ENCODE measurements around the gene CWC25. TPM values are rescaled to one million over a fixed set of nuclear protein-coding genes. Genes with fewer than 3 reads are reported as not detected.

The CWC25 gene
- total and polyA plus RNA-seq, 2 of the 13 experiments (the other 11 are each of a cell fraction or from before 2014, with no cell fraction given), result 15.6 to 22.7 TPM

DNA sequence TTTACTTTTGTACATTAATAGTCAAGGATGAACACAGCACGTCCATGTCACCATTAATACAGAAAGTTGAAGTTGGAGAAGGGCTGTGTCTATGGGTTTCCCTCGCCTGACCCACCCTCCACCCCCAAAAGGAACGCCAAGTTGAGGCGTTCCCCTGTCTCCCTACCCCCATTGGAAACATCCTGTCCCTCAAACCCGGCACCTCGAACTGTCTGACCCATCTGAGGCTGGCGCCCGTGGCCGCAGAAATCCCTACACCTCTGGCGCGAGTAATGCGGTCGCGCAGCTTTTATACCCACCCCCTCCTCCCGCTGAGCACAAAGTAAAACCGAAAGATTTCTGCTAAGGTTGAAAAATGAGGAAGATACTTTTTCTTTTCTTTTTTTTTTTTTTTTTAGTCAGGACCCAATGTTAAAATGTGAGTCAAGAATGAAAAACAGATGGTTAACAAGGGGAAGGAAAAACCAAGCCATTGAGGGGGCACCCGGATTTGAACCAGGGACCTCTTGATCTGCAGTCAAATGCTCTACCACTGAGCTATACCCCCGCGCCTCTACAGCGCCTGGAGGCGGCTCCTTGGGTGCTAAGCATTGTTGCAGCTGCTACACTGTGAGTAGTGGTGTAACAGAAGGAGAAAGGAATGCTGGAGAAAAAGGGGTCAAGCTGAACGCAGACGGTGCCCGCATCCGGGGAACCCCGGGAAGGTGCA is 43.9 kb upstream of the CWC25 start (continued):
- TF ChIP-seq HDAC6 (IDR thresholded peaks at IDR 0.05; ENCODE audit: low read depth, low read length) (peak; percentile 65; the same call in 1 of the 2 replicates), PHF8 (CRISPR knock-in tag; IDR thresholded peaks at IDR 0.05) (no peak), ZNF451 (CRISPR knock-in tag; IDR thresholded peaks at IDR 0.05) (no peak), KLF12 (CRISPR knock-in tag; IDR thresholded peaks at IDR 0.05; ENCODE audit: borderline replicate concordance) (0 out of 2 replicates have a peak, but pooled peaks have one; percentile 8), MTF1 (CRISPR knock-in tag; IDR thresholded peaks at IDR 0.05) (0 out of 2 replicates have a peak, but pooled peaks have one; percentile 46), ZNF251 (CRISPR knock-in tag; IDR thresholded peaks at IDR 0.05) (no peak), ZFP36L1 (CRISPR knock-in tag; IDR thresholded peaks at IDR 0.05) (0 out of 2 replicates have a peak, but pooled peaks have one; percentile 20), TCF12 (IDR thresholded peaks at IDR 0.05) (no peak), TCF12 (CRISPR knock-in tag; IDR thresholded peaks at IDR 0.05) (no peak), GTF3A (CRISPR knock-in tag; conservative IDR thresholded peaks at IDR 0.05) (peak; percentile 97; the same call in 1 of the 2 replicates), NFRKB (IDR thresholded peaks at IDR 0.05) (no peak), ZNF652 (CRISPR knock-in tag; IDR thresholded peaks at IDR 0.05; ENCODE audit: borderline replicate concordance, low read depth) (0 out of 2 replicates have a peak, but pooled peaks have one; percentile 30), ZNF121 (CRISPR knock-in tag; IDR thresholded peaks at IDR 0.05) (no peak; the same call in 1 of the 2 replicates), ZNF17 (CRISPR knock-in tag; IDR thresholded peaks at IDR 0.05) (no peak), FOXO1 (CRISPR knock-in tag; IDR thresholded peaks at IDR 0.05) (no peak; the same call in 1 of the 2 replicates), RXRA (CRISPR knock-in tag; IDR thresholded peaks at IDR 0.05) (peak; percentile 56; the same call in 1 of the 2 replicates), REPIN1 (CRISPR knock-in tag; IDR thresholded peaks at IDR 0.05; ENCODE audit: borderline replicate concordance, low read depth) (peak; percentile 79; the same call in 1 of the 2 replicates), EP300 (IDR thresholded peaks at IDR 0.05; ENCODE audit: low read depth in 2 of 2, low read length in 2 of 2) (peak in 1 of 2 experiments; percentile 35; a peak in 1 of 4 replicates), EP300 (CRISPR knock-in tag; IDR thresholded peaks at IDR 0.05; ENCODE audit: borderline replicate concordance) (no peak), MATR3 (CRISPR knock-in tag; IDR thresholded peaks at IDR 0.05) (no peak)
- TF ChIP-seq, protein P1, sequence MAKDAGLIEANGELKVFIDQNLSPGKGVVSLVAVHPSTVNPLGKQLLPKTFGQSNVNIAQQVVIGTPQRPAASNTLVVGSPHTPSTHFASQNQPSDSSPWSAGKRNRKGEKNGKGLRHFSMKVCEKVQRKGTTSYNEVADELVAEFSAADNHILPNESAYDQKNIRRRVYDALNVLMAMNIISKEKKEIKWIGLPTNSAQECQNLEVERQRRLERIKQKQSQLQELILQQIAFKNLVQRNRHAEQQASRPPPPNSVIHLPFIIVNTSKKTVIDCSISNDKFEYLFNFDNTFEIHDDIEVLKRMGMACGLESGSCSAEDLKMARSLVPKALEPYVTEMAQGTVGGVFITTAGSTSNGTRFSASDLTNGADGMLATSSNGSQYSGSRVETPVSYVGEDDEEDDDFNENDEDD (CRISPR knock-in tag; IDR thresholded peaks at IDR 0.05; ENCODE audit: borderline replicate concordance), result peak; percentile 44; the same call in 1 of the 2 replicates
- TF ChIP-seq, protein P2, sequence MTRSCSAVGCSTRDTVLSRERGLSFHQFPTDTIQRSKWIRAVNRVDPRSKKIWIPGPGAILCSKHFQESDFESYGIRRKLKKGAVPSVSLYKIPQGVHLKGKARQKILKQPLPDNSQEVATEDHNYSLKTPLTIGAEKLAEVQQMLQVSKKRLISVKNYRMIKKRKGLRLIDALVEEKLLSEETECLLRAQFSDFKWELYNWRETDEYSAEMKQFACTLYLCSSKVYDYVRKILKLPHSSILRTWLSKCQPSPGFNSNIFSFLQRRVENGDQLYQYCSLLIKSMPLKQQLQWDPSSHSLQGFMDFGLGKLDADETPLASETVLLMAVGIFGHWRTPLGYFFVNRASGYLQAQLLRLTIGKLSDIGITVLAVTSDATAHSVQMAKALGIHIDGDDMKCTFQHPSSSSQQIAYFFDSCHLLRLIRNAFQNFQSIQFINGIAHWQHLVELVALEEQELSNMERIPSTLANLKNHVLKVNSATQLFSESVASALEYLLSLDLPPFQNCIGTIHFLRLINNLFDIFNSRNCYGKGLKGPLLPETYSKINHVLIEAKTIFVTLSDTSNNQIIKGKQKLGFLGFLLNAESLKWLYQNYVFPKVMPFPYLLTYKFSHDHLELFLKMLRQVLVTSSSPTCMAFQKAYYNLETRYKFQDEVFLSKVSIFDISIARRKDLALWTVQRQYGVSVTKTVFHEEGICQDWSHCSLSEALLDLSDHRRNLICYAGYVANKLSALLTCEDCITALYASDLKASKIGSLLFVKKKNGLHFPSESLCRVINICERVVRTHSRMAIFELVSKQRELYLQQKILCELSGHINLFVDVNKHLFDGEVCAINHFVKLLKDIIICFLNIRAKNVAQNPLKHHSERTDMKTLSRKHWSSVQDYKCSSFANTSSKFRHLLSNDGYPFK (CRISPR knock-in tag; IDR thresholded peaks at IDR 0.05; ENCODE audit: borderline replicate concordance), result no peak
- TF ChIP-seq, protein P3, sequence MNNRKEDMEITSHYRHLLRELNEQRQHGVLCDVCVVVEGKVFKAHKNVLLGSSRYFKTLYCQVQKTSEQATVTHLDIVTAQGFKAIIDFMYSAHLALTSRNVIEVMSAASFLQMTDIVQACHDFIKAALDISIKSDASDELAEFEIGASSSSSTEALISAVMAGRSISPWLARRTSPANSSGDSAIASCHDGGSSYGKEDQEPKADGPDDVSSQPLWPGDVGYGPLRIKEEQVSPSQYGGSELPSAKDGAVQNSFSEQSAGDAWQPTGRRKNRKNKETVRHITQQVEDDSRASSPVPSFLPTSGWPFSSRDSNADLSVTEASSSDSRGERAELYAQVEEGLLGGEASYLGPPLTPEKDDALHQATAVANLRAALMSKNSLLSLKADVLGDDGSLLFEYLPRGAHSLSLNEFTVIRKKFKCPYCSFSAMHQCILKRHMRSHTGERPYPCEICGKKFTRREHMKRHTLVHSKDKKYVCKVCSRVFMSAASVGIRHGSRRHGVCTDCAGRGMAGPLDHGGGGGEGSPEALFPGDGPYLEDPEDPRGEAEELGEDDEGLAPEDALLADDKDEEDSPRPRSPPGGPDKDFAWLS (CRISPR knock-in tag; IDR thresholded peaks at IDR 0.05; ENCODE audit: borderline replicate concordance), result 0 out of 2 replicates have a peak, but pooled peaks have one; percentile 53
- TF ChIP-seq, protein P4, sequence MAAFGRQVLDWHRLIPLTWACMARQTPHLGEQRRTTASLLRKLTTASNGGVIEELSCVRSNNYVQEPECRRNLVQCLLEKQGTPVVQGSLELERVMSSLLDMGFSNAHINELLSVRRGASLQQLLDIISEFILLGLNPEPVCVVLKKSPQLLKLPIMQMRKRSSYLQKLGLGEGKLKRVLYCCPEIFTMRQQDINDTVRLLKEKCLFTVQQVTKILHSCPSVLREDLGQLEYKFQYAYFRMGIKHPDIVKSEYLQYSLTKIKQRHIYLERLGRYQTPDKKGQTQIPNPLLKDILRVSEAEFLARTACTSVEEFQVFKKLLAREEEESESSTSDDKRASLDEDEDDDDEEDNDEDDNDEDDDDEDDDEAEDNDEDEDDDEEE (CRISPR knock-in tag; IDR thresholded peaks at IDR 0.05), result peak; percentile 84

Data from HepG2 (cell line).